GM06990 (cell line): ENCODE results near the gene WDPCP.
A peak's percentile ranks its signal among the peaks of the same experiment; 100 is the strongest.
"Not testable (repeated sequence)": the region's sequence is repeated elsewhere in the genome, so short reads cannot be mapped to it uniquely, and the experiment has no call there.

Experiments used
- DNase-seq: peaks from one replicate; pipeline ENCODE4 v3.0.0-alpha.2; 2011; ENCODE audit not compliant: insufficient read length; ENCODE audit errors: extremely low read depth
- H3K27me3 ChIP-seq: replicated peaks from 2 replicates; pipeline ENCODE4 v1.6.0; 2011; ENCODE audit warnings: low read length; ENCODE audit not compliant: control insufficient read depth, insufficient read depth
- H3K36me3 ChIP-seq: 2 replicates; pipeline ENCODE4 v1.5.1; 2011; ENCODE audit warnings: low read length; ENCODE audit not compliant: control insufficient read depth, insufficient read depth
- H3K4me3 ChIP-seq: replicated peaks from 2 replicates; pipeline ENCODE4 v1.5.1; 2011; ENCODE audit warnings: low read depth, mild to moderate bottlenecking, control low read depth, low read length
- CTCF ChIP-seq: IDR thresholded peaks from 2 replicates; pipeline ENCODE4 v1.5.1; 2011; ENCODE audit warnings: low read length, control low read depth, mild to moderate bottlenecking, inconsistent platforms; ENCODE audit not compliant: insufficient read depth, poor library complexity, severe bottlenecking

Gene WDPCP

DNA sequence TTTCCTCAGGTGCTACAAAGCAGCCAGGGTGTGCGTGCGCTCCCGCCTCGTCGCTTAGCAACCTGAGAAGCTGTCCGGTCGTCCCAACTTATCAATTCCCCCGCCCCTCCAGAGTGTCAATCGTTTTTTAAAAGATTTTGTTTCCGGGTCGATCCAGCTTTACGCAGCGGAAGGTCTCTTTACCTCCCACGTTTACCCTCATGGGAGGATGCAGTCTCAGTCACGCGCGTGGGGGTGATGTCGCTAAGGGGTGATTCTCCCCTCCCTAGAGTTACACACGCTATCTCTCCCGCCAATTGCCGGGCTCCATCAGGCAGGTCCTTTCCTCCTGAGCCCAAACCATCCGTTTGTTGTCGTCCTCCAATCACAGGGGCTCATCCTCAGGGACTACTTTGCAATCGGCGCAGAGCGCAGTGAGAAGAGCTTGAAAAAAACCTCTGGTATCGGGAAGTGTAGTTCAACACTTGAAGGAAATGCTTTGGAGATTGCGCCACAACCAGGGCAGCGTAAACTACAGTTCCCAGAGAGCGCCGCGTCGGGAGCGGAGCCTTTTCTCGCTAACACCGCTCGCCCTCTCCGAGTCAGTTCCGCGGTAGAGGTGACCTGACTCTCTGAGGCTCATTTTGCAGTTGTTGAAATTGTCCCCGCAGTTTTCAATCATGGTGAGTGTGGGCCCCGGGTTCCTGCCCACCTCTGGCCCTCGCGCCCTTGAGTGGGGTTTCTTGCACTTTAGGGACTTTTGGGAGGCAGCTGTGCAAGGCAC, at the start of gene WDPCP, which contains the start of gene MDH1:
Gene WDPCP (minus strand): TSS at position 93 of the 763 bp plus-strand sequence. CDS start 206 bp downstream, outside the sequence.
Gene MDH1 (plus strand): TSS at position 579 of the 763 bp plus-strand sequence. CDS start 81 bp downstream, at position 660.
- Histone ChIP-seq H3K36me3 (no peaks in the 10 kb centered on the region; the same call in none of the 2 replicates), H3K4me3 (peak within 1 kb of the TSS; percentile 93), H3K27me3 (no peaks in the 10 kb centered on the region)
- no peak for TF ChIP-seq CTCF
- peak; percentile 95 for DNase-seq

- no peak for TF ChIP-seq CTCF
- DNase-seq, result no peak
Observed at GRCh38 chr2:63632382-63632781, 44.1 kb upstream of the WDPCP start.

DNA sequence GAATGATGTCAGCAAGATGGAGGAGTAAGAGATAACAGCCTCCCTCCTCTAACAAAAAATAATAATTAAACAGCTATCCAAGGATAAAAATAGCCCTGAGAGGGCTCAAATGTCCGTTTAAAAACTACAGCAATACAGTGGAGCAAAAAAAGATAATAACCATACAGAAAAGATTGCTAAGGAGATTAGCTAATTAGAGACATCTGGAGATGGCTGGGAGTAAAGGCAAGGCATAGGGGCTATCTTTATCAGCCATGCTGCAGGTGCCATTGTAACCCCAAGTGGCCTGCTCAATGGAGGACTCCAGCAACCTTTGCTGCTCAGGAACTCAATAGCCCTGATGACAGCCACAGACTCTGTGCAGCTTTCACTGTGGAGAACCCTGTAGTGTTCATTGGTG, 43.2 kb upstream of the WDPCP start:
- Histone ChIP-seq H3K36me3 (no peaks in the 10 kb centered on the region), H3K27me3 (no peaks in the 10 kb centered on the region), H3K4me3 (no peak overlapping the region)
- no peak for TF ChIP-seq CTCF
- DNase-seq, result no peak

More at GRCh38 chr2:63632382-63632781, 44.1 kb upstream of the WDPCP start:
- Histone ChIP-seq H3K36me3 (no peaks in the 10 kb centered on the region), H3K27me3 (no peaks in the 10 kb centered on the region), H3K4me3 (no peak overlapping the region)

DNA sequence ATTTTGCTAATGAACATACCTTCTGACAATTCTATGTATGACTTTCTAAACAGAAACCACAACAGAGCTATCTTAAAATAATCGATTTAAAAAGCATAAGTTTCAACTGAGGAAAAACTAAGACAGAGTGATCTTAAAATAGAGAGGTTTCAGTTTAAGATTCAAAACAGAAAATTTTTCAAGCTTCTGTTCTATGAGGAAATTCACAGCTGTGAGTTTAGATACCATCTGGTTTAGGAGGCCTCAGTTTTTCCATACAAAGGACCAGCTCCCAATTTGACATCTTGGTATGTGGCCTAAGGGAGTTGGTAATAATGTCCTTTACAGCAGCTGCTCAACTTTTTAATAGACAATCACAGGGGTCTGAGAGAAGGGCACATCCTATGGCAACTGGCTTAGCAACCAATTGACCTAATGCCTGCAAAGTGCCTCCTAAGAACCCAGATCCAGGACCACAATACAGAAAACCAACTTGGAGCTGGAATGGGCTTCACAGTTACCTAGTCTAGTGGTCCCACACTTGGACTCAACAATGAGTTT, 40.2 kb upstream of the WDPCP start:
- H3K27me3 ChIP-seq, result no peaks in the 10 kb centered on the region
- no peak for TF ChIP-seq CTCF
- H3K36me3 ChIP-seq, result no peaks in the 10 kb centered on the region
- no peak for DNase-seq
- no peak overlapping the region for H3K4me3 ChIP-seq

DNA sequence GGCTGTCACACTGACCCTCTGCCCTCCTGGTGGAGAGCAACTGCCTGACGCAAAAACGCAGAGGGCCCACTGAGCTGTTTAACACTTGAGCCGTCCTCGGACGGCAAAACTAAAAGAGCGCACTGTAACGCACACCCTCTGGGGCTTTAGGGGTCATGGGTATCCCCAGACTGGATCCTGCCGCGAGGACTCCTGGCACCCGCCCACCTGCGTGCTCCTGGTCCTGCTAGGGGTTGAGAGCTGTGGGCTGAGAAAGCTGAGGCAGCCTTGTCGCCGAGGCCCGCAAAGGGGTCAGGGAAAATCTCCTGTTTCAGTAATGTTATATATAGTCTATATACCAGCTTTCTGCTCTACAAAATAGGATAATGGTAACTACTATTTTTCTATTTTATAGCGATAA, 39.6 kb upstream of the WDPCP start:
- Histone ChIP-seq H3K36me3 (no peaks in the 10 kb centered on the region), H3K27me3 (no peaks in the 10 kb centered on the region), H3K4me3 (no peak overlapping the region)
- TF ChIP-seq CTCF, result no peak
- DNase-seq, result no peak

GRCh38 chr2:63623763-63624162, 35.5 kb upstream of the WDPCP start:
- not testable (repeated sequence) for DNase-seq, H3K27me3 ChIP-seq, H3K36me3 ChIP-seq, H3K4me3 ChIP-seq
